PFSK-1 (cell line): ENCODE data around the gene LIMS1.

Source experiments
- FOXP2 ChIP-seq: optimal IDR thresholded peaks from 2 replicates; pipeline ENCODE3; 2011; ENCODE audit warnings: borderline replicate concordance, control low read depth, inconsistent platforms; ENCODE audit not compliant: insufficient read depth; ENCODE audit errors: extremely low read length, extremely low read depth
- POLR2AphosphoS5 ChIP-seq: IDR thresholded peaks from 2 replicates; pipeline ENCODE4 v1.6.1; 2012; ENCODE audit warnings: low read depth, mild to moderate bottlenecking, control low read depth, low read length, moderate library complexity
- REST ChIP-seq, 2 experiments: IDR thresholded peaks; 2 replicates each; pipeline versions ENCODE4 v1.6.1 to v1.8.0; 2011 to 2012; ENCODE audit warnings: low read depth in 2 of 2, low read length in 2 of 2, control low read depth in 1 of 2, inconsistent platforms in 1 of 2, mild to moderate bottlenecking in 1 of 2, moderate library complexity in 1 of 2; ENCODE audit not compliant: insufficient read depth in 1 of 2
- SIN3A ChIP-seq: IDR thresholded peaks from 2 replicates; pipeline ENCODE4 v1.6.1; 2012; ENCODE audit warnings: mild to moderate bottlenecking, low read length, moderate library complexity, borderline replicate concordance; ENCODE audit not compliant: insufficient read depth
- TAF1 ChIP-seq: IDR thresholded peaks from 2 replicates; pipeline ENCODE4 v1.6.1; 2012; ENCODE audit warnings: low read length, control low read depth, borderline replicate concordance; ENCODE audit not compliant: insufficient read depth

DNA sequence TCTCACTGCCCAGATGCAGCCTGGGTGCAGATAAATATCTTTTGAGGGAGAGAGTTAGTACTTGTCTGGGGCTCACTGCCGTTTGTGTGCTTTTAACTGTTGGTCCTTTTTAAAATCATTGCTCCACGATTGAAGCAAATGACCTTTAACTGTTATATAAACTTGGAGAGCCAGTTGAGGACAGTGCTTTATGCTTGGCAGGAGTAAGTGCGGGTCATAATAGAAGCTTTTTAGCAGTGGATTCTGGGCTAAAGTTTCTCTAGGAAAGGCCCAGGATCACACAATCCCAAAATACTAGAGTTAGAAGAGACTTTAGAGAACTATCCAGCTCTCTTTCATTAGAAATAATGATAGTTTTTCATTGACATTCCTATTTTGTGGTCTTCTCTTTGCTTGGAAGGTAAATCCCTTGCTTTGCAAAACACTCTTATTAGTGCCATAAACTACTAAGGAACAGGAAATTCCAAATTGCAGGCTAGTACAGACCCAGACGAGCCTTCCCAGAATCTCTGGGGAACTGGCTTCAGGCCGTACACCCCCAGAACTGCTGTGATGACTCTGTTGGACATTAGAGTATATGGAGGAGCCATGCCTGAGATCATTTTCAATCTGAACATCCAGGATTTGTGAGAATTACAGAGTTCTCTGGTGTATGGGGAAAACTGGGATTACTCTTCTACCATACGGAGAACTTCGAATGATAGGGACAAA is 19.1 kb downstream of the LIMS1 start:
- no peak for TF ChIP-seq POLR2AphosphoS5
- no peak for TF ChIP-seq SIN3A
- no peak for TF ChIP-seq REST (IDR thresholded peaks at IDR 0.05; ENCODE audit: insufficient read depth in 1 of 2, low read depth in 2 of 2, low read length in 2 of 2)
- no peak for TF ChIP-seq TAF1
- no peak for TF ChIP-seq FOXP2
